HG03342 (cell line): ENCODE results near the gene DCUN1D3.

Experiments
- ATAC-seq: cut with Tn5 transposase; IDR thresholded peaks from one replicate; pipeline ENCODE4 v1.9.1; 2021; ENCODE audit warnings: mild to moderate bottlenecking, moderate library complexity; ENCODE audit not compliant: unreplicated experiment

Gene DCUN1D3

DNA sequence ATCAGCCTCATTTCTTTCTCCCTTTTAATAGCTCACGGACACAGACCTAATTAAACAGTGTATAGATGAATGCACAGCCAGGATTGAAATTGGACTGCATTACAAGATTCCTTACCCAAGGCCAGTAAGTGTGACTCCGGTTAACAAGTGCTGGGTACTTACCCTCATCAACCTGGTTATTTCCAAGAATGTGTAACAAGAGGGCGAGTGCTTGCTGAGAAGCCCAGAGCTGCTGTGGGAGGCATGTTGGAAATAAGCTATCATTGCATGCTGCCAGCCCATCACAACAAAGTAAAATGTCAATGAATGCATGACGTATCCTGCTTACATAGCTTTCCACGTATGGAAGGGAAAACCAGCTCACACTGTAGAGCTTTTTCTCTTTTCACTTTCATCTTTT lies 19.9 kb upstream of the DCUN1D3 start:
- no peak for ATAC-seq

DNA sequence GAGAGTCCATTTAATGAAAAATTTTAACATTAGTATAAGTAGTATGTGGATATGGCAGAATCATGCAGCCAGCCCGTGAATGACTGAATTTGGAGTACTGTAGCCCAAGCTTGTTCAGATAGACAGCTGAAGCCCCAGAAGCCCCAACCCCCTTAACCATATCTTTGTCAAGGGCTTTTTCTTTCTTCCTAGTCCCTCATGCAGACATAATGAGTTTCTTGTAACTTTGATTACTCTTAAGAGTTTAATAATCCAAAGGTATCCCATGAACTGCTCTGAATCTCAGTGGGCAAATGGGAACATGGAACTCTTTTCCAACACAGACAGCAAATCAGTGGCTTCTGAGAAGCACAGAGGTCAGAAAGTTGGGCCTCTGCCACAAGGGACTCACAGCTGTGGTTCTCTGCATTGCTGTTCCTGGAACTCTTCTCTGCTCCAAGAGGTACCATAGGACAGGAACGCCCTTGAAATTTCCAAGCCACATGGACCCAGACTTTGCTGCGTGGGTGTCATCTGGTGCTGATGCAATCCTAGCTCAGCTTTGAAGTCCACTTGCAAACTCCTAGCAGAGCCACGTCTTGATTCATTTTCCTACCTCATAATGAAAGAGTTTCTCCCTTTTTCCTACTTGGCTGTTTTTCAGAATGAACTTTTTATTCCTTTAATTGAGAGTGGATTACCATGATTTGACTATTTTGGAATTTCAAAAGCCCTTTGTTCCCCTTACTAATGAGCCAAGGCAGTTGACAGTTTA lies 18.5 kb upstream of the DCUN1D3 start:
- ATAC-seq: no peak

DNA sequence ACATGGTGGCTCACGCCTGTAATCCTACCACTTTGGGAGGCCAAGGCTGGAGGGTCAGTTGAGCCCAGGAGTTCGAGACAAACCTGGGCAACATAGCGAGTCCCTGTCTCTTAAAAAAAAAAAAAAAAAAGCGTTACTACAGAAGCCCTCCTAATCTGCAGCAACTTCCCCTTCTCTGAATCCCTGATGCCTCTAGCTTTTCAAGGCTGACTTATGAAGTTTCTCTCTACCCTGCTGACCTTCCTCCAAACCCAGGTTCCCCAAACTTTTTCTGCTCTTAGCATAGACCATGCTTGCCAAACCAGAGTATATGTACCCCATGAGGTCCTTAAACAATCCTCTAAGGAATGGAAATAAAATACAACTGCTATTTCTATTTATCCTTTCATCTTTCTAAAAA lies 16.8 kb upstream of the DCUN1D3 start:
- ATAC-seq: no peak

DNA sequence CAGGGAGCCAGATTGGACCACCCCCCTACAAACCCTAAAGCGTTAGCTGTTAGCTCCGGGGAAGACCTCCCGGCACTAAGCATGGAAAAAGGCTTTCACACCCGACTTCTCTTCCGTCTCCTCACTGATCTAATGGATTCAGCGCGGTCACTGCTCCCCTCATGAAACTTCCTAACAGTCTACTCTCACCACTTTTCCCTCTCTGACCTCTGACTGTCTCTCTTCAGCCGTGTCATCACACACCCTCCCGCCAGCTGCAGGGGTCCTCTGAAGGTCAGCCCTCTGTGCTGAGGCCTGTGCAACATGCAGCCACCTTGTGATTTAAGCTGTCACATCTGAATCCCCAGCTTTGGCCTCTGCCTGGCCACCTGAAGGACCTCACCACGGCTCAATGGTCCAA lies 16.1 kb upstream of the DCUN1D3 start:
- no peak for ATAC-seq

- no peak for ATAC-seq
Measured at GRCh38 chr16:20911361-20911760, 11.2 kb upstream of the DCUN1D3 start.

- ATAC-seq: no peak
Measured at GRCh38 chr16:20910781-20911321, 10.7 kb upstream of the DCUN1D3 start.

GRCh38 chr16:20906341-20907255 lies 6.4 kb upstream of the DCUN1D3 start:
- no peak for ATAC-seq

- ATAC-seq: no peak
Measured at GRCh38 chr16:20905576-20905975, 5.4 kb upstream of the DCUN1D3 start.

GRCh38 chr16:20904507-20905081 lies 4.4 kb upstream of the DCUN1D3 start:
- ATAC-seq: no peak

- no peak for ATAC-seq
Measured at GRCh38 chr16:20903899-20904506, 3.8 kb upstream of the DCUN1D3 start.

- no peak for ATAC-seq
Measured at GRCh38 chr16:20903116-20903898, 3.1 kb upstream of the DCUN1D3 start.

- no peak for ATAC-seq
Measured at GRCh38 chr16:20902426-20902825, 2.3 kb upstream of the DCUN1D3 start.

DNA sequence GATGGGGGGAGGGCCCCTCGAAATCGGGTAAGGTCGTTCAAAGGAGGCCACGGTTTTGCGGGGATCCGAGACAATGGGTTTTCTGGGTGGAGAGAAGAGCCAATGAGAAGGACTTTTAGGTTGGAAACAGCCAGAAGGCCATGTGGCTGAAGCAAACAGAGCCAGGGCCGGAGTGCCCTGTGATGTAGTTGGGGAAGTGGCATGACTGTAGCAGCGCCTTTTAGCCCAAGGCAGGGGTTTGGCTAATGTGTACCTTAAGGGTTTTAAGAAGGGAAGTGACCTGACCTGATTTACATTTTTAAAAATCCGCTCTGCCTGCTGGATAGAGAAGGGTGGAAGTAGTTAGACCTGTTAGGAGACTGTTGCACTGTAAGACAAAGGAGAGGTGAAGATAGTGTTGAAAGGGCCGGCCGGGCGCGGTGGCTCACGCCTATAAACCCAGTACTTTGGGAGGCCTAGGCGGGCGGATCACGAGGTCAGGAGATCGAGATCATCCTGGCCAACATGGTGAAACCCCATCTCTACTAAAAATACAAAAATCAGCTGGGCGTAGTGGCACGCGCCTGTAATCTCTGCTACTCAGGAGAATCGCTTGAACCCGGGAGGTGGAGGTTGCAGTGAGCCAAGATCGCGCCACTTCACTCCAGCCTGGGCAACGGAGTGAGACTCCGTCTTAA lies 1.4 kb upstream of the DCUN1D3 start:
- ATAC-seq: peak; percentile 40

- peak; percentile 2 for ATAC-seq
Measured at GRCh38 chr16:20901068-20901435, 894 bp upstream of the DCUN1D3 start.

DNA sequence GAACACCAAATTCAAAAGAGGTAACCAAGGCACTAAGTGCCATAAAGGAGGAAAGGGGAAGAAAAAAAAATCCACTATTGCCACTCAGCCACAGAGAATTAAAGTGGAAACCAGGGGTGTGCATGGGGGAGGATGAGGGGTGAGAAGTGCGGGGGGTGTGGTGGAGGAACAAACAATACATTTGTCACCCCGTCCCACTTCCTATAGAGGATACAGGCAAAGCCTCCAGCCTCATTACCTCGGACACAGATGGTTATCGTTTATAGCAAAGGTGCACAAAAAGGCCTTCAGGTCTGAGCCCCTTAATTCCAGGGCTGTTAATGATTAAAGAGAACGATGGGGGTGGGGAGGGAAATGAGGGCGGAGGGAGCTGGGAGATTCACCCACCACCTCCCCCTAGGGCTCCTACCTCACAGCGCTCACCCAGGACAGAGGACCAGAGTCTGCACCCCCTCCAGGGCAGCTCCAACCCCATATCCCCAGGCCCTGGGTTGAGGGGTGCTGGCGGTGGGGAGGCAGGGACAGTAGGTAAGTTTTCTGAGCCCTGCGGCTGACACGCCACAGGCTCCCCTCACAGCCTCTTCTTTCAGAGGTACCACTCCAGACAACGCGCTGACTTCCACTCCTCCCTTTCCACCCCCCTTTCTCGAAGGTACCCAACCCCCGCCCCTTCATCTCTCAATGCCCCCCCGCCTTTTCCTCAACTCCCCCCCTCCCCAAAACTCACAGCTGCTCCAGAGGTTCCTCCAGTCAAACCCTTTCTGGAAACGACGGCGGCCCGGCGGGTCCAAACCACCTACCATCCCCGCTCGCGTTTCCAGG lies 470 bp downstream of the DCUN1D3 start:
- ATAC-seq: no peak

DNA sequence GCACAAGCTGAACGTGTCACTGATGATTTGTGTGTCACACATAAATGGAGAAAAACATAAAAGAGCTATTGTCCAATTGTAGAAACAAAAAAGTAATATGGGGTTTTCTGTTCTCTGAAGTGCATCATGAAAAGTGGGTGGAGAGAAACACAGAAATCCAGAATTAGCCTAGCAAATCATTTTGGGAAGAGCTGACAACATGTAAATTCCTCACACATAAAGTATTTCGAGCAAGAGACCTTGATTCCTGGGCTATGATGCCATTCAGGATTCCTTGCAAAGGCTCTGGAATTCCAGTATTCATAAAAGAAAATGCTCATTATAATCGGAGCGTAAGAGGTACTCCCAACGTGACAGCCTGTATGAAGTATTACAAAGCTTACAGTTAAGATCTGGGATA lies 1.1 kb downstream of the DCUN1D3 start:
- ATAC-seq: no peak

DNA sequence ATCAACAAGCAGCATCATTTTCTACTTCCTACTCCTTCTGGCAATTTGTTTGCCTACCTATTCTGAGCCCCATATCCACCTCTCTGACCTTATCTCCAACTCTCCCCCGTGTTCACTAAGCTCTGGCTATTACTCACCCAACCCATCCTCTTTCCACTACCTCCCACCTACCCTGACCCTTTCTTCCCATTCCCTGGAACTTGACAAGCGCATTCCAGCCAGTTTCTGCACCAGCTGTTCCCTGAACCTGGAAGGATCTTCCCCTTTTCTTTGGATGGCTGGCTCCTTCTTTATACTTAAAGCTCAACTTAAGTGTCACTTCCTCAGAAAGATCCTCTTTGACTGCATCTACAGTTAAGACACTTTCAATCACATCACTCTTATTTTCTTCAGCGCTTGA lies 2.2 kb downstream of the DCUN1D3 start:
- no peak for ATAC-seq

DNA sequence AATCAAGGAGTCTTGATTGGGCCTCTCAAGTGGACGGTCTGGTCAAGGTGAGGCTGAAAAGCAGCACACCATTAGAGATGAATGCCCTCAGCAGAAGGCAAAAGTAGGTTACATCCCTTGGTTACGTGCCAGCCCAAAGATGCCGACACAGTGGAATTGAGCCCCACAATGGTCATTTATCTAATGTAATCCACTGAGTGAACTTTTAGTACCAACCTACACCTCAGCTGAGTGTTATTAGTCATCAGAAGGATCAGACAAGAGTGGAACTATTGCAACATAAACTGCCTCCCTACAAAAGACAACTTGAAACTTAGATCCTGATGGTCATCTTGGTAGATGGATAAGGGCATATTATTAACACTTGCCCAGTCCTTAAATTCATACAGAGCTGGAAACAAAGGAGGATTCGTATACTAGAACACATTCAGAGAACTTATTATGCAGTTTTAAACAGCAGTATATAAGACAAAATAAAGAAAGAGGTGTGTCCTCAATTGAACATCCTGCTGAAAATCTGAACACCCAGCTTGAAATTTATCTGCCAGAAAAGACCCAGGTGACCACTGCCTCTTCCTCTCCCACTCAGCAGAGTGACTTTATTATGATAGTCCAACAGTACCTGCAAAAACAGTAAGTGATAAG lies 2.8 kb downstream of the DCUN1D3 start:
- no peak for ATAC-seq
